ENCODE data around the gene BCL2A1. TPM values are rescaled to one million over a fixed set of nuclear protein-coding genes. Genes with fewer than 3 reads are reported as not detected.

Gene BCL2A1
- total RNA-seq, 1 experiment from 2014 or later: 0.44 TPM

DNA sequence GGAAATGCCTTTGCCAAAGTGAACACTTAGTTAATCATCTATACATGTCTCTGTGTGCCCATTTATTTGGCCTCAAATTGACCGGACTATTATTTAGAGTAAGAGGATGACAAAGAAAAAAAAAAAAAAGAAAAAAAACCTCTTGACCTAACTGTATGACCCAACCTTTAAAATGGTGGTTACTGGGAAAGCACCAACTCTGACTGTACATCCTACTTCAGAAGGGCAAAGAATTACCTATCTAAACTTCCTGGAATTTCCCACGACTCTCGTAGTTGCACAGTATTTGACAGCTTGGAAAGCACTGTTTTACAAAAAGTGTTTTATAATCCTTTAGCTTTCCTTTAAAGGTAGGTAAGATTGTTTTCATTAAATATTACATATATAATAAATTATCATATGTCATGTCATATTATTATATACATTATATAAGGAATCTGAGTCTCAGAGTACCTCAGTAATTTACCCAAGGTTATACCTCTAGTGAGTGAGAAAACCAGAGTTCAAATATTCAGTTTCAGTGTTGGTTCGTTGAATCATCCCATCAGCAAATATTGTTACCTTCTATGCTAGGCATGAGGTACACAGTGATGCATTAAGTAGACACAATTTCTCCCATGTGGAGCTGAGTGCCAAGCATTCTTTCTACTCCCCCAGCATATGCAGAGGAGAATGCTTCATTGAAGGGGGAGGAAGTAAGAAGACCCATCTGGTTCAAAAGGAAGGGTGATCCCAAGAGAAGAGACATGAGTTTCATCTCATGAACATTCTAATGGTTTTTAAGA, 5.0 kb downstream of the BCL2A1 start:
- no peak for DNase-seq (ENCODE audit: low read depth, low spot score)
- Histone ChIP-seq H3K79me2 (ENCODE audit: insufficient read depth, low read length) (no peaks in the 10 kb centered on the region), H3K27ac (ENCODE audit: low read depth, low read length) (no peak overlapping the region), H3K4me2 (ENCODE audit: low read length) (no peak overlapping the region), H3K9me2 (ENCODE audit: insufficient read depth) (no peaks in the 10 kb centered on the region), H3K4me3 (replicated peaks in 1 of 2; ENCODE audit: low read depth in 1 of 2, low read length in 2 of 2) (no peak overlapping the region), H2AFZ (ENCODE audit: low read depth, low read length, poor library complexity, severe bottlenecking) (no peak overlapping the region), H3K9ac (ENCODE audit: low read length) (no peak overlapping the region), H3K9me3 (ENCODE audit: control insufficient read depth in 1 of 2, insufficient read depth in 1 of 2, low read depth in 1 of 2, low read length in 2 of 2) (no peaks in the 10 kb centered on the region), H4K20me1 (ENCODE audit: insufficient read depth) (no peaks in the 10 kb centered on the region; the same call in 1 of the 2 replicates), H3K4me1 (ENCODE audit: control insufficient read depth in 1 of 2, insufficient read depth in 2 of 2, low read length in 2 of 2) (no peaks in the 10 kb centered on the region), H3K27me3 (ENCODE audit: insufficient read depth, low read length) (no peaks in the 10 kb centered on the region), H3K36me3 (ENCODE audit: control insufficient read depth in 1 of 2, insufficient read depth in 2 of 2, low read length in 2 of 2) (no peaks in the 10 kb centered on the region)
- no peak for ATAC-seq
- TF ChIP-seq SP1 (IDR thresholded peaks at IDR 0.05; ENCODE audit: low read depth) (no peak), TCF7L2 (IDR thresholded peaks at IDR 0.05; ENCODE audit: borderline replicate concordance, extremely low read depth, insufficient read depth, insufficient read length) (no peak), CBX3 (IDR thresholded peaks at IDR 0.05; ENCODE audit: low read depth) (no peak), ATF3 (IDR thresholded peaks at IDR 0.05) (no peak), ELF1 (IDR thresholded peaks at IDR 0.05; ENCODE audit: borderline replicate concordance, low read depth) (no peak), ZFX (IDR thresholded peaks at IDR 0.05) (no peak), FOSL1 (IDR thresholded peaks at IDR 0.05; ENCODE audit: low read depth) (no peak), POLR2AphosphoS5 (IDR thresholded peaks at IDR 0.05; ENCODE audit: low read depth, low read length) (no peak), MAX (IDR thresholded peaks at IDR 0.05) (no peak), YY1 (IDR thresholded peaks at IDR 0.05; ENCODE audit: extremely low read depth, insufficient replicate concordance, low read depth, low read length) (no peak), CEBPB (IDR thresholded peaks at IDR 0.05; ENCODE audit: low read depth) (no peak), EZH2phosphoT487 (IDR thresholded peaks at IDR 0.05; ENCODE audit: borderline replicate concordance) (no peak), CTCF (IDR thresholded peaks at IDR 0.05 in 2 of 3, conservative IDR thresholded peaks at IDR 0.05 in 1 of 3; ENCODE audit: borderline replicate concordance in 1 of 3, insufficient read depth in 1 of 3, low read depth in 2 of 3, low read length in 2 of 3) (no peak), REST (IDR thresholded peaks at IDR 0.05; ENCODE audit: low read depth) (no peak)
- TF ChIP-seq, protein P1, sequence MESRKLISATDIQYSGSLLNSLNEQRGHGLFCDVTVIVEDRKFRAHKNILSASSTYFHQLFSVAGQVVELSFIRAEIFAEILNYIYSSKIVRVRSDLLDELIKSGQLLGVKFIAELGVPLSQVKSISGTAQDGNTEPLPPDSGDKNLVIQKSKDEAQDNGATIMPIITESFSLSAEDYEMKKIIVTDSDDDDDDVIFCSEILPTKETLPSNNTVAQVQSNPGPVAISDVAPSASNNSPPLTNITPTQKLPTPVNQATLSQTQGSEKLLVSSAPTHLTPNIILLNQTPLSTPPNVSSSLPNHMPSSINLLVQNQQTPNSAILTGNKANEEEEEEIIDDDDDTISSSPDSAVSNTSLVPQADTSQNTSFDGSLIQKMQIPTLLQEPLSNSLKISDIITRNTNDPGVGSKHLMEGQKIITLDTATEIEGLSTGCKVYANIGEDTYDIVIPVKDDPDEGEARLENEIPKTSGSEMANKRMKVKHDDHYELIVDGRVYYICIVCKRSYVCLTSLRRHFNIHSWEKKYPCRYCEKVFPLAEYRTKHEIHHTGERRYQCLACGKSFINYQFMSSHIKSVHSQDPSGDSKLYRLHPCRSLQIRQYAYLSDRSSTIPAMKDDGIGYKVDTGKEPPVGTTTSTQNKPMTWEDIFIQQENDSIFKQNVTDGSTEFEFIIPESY (IDR thresholded peaks at IDR 0.05; ENCODE audit: extremely low read depth, insufficient replicate concordance, low read length): no peak
- ChIA-PET RAD21 (ENCODE audit: low non-redundant PET in 1 of 2, low total read pairs in 2 of 2, uncharacterized antibody in 2 of 2, unreplicated experiment in 2 of 2) (no interaction called here), POLR2A (no interaction called here), CTCF (no interaction called here)
- no TSS peak for BruUV-seq (replicated peaks)
- intact Hi-C loops (cut with micrococcal nuclease): no loop called here
